T-helper 22 cell (primary cell): ENCODE data around the gene TBL1XR1.
"Not testable (repeated sequence)": the region's sequence is repeated elsewhere in the genome, so short reads cannot be mapped to it uniquely, and the experiment has no call there.

Source experiments
- DNase-seq: peaks from one replicate; pipeline ENCODE4 v3.0.0-alpha.2; 2020; ENCODE audit warnings: low read depth

The TBL1XR1 gene

DNA sequence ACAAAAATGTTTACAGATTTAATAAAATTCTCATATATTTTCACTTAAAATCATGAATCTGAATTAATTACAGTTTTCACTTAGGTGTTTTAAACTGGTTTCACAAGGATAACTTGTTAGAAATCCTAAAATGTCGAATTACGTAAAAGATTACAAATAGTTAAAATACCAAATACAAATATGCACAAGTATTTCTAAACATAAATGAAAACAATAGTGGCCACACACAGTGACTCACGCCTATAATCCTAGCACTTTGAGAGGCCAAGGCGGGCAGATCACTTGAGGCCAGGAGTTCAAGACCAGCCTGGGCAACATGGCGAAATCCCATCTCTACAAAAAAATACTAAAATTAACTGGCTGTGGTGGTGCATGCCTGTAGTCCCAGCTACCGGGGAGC lies 10.9 kb upstream of the TBL1XR1 start:
- no peak for DNase-seq

DNA sequence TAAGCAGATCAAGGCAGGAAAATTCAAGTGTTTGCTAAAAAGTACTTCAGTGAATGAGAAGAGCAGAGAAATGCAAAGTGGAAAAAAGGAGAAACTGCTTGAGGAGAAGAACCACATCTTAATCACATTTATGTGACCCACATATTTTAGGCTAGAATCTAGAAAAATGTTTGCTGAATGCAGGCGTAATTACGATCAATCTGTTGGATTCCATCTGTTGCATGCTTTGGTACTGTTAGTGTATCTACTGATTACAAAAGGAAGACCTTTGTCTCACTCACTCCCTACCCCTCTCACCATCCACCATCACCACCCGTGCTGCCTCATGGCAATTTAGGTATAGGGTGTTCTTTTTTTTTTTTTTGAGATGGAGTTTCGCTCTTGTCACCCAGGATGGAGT lies 9.7 kb upstream of the TBL1XR1 start:
- DNase-seq = no peak

DNA sequence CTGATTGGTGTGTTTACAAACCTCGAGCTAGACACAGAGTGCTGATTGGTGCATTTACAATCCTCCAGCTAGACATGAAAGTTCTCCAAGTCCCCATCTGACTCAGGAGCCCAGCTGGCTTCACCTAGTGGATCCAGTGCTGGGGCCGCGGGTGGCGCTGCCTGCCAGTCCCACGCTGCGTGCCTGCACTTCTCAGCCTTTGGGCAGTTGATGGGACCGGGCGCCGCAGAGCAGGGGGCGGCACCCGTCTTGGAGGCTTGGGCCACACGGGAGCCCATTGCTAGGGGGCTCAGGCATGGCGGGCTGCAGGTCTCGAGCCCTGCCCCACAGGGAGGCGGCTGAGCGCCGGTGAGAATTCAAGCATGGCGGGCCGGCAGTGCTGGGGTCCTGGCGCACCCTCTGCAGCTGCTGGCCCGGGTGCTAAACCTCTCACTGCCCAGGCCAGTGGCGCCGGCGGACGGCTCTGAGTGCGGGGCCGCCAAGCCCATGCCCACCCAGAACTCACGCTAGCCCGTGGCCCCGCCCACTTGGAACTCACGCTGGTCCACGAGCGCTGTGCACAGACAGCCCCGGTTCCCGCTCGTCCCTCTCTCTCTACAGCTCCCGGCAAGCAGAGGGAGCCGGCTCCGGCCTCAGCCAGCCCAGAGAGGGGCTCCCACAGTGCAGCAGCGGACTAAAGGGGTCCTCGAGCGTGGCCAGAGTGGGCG lies 6.6 kb upstream of the TBL1XR1 start:
- no peak for DNase-seq

DNA sequence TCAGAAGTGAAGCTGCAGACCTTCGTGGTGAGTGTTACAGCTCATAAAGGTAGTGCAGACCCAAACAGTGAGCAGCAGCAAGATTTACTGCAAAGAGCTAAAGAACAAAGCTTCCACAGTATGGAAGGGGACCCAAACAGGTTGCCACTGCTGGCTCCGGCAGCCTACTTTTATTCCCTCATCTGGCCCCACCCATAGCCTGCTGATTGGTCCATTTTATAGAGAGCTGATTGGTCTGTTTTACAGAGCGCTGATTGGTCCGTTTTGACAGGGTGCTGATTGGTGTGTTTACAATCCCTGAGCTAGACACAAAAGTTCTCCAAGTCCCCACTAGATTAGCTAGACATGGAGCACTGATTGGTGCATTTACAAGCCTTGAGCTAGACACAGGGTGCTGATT lies 5.7 kb upstream of the TBL1XR1 start:
- DNase-seq = not testable (repeated sequence)

DNA sequence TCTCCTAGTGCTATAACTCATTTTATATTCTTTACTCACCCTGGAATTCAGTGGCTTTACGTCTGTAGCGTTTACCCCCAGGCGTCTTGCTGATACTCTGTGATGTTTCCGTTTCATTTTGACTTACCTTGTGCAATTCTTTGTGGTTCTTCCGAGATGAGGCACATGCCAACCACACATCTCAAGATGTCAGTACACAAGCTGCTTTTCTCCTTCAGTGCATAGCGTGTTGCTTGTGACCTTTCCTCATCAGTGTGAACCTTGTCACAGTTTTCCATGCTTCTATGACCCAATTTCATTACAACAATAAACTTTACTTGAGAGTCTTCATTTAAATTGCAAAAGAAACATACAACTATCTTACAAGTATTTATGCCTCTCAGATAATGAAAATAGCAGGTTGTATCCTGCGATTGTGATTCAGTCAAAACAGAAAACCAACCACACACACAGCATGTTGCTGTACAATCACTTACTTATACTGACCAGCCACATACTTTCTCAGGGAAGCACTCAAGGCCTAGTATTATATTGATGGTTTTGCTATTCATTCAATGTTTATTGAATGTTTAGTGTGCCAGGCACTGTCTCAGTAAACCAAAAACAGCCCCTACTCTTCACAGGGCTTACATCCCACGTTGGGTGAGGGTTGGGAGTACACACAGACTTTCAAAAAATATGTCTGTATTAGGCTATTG lies 4.6 kb upstream of the TBL1XR1 start:
- DNase-seq = peak; percentile 23

DNA sequence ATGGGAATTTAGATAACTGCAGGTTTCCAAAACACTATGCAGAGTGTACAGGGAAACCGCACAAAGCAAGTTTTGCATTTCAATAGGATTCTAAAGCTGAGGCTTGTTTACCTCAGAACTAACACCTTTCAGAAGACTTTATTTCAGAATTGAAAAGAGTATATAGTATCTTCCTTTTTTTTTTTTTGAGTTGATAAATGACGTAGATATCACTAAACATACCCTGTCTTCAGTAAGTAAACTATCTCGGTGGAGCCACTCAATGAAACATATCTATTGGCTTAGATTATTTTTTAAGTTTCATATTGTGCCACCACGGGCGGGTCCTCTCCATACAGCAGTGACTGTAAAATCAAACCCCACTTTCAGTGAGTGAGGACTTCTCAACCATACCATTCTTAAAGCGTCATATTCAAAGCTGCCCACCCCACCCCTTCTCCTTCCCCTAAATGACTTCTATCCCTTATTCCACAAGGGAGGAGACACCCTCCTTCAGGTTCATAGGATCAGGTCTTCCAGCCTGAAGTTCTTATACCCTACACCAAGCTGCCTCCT lies 2.0 kb upstream of the TBL1XR1 start:
- DNase-seq = no peak

DNA sequence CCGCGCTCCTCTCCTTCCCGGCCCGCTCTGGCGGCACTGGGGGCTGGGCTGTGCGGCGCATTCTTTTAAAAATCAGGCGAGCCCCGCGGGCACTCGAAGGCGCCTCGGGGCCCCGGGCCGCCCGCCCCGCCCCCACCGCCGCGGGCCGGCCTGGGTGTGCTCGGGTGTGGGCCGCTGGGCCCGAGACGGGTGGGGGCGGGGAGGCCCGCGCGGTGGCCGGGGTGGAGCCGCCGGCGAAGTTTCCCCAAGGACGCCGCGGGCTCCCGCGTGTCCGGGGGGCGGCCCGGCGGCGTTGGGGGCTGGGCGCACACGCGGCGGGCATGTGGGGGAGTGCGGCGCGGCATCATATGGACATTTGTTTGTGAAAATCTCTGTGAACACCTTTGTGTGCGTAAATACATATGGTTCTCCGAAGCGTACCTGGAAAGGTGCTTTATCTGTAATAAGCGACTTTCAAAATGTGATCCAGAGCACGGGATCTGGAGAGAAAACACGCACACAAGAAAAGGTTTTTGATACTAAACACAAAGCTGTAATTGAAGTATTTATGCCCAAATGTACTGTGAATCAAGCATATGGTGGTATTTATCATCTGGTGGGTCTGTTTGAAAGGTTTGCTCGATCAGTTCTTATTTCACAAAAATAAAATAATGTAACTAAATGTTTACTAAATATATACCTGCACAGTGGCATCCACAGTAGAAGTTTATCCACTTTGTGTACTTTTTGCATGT lies 612 bp upstream of the TBL1XR1 start:
- DNase-seq = no peak

DNA sequence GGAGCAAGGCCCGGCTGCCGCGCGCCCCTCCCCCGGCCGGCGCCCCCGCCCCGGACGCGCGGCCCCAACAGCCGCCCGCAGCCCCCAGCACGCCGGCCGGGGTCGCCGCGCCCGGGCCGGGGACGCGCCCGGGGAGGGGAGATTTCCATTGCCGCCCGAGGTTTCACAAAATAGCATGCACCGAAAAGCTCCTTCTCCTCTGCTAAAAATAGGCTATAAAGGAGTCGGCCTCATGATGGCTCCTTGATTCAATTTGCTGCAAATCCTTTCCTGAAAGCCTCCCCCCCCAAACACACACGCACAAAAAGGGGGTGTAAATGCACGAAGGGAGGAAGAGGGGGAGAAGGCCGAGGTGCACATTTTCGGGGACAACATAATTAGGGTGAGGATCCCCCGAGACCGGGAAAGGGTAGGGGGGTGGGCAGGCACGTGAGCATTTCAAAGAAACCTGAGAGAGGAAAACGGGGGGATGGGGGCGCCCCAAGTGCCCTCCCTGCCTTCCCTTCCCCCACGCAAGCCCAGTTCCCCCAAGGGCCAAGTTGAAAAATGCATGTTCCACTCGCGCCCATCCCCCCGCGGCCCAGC lies 734 bp downstream of the TBL1XR1 start:
- DNase-seq = peak; percentile 26

DNA sequence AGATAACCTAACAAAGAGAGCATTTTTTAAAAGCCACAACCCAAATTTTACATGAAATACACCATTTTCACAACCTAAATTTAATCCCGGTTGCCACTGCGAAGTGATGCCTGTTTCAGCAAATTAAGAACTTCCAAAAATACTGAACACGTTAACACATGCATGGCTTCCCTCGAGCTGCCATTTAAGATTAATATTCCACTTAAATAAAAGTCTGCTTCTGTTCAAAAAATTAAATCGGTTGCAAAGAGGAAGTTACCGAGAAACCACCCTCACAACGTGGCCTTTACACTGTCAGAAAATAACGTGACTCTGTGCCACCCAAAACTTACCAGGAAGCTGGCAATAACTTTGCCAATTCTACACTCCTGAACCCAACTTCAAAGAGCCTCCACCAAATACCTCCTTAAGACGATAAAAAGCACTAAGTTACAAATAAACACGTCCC lies 1.2 kb downstream of the TBL1XR1 start:
- no peak for DNase-seq

DNA sequence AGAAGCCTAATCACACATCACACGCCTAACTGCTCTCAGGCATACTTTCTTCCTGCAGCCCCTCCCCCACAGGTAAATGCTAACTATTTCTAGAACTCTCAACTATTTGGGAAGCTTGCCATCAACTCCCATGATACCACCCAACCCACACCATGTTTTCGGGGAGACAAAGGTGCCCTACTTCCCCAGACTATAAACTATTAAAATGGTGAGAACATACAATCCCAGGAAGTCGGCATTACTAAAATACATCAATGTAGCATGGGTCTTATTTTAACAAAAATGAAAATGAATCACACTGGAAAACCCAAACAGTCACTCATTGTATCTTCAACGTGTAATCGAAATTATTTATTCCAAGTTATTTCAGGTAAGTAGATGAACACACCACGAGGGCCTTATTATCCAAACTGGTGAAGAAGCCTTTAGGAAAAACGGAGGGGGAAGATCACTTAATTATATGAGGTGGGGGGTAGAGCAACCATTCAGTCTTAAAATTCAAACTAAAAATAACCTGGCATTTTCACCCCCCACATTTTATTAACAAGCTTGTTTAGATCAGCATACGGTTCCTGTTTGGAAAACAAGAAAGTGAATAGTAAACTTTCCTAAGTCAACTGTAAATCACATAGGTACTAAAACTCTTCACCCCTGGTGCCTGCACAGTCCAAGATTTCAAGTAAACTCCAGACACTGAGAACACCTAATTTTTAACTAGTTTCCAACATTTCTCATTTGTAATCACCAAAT lies 1.9 kb downstream of the TBL1XR1 start:
- no peak for DNase-seq

DNA sequence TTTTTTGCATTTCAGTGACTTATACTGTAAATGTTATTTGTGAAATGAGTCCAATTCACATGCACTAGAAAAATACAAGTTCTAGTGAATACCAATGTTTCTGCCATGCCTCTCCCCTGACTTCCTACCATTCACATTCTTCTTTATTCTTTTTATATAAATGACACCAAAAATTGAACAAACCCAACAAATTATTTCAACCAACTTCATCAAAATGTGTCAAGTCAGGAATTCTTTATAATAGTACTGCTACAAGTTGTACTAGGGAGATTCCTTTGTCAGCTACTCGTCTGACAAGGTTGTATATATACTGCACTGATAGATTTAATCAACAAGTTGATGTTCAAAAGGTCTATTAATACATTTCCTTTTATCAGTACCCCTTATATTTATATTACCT lies 3.0 kb downstream of the TBL1XR1 start:
- DNase-seq = no peak

DNA sequence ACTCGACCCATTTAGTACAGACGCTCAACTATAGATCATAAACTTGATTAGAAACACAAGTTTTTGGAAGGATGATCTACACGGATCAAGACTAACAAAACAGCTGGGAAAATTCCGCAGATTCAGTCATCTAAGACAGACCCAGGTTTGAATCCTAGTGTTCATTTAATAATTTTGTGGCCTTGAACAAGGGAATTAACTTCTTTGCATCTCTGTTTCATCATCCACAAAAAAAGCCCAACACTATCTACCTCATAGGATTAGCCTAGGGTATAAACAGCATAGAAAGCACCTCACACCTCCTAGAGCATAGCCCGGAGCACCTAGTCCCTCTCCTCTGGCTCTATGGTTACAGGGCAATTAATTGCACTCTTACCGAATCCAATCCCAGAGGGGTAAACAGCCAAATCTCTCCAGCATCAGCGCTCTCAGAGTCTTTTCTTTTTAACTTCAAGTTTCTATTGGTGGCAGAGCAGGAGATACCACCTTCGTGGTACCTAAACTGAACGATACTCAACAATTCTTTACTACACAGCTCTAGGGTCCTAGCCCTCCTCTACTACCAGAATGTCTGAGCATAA lies 3.5 kb downstream of the TBL1XR1 start:
- no peak for DNase-seq

DNA sequence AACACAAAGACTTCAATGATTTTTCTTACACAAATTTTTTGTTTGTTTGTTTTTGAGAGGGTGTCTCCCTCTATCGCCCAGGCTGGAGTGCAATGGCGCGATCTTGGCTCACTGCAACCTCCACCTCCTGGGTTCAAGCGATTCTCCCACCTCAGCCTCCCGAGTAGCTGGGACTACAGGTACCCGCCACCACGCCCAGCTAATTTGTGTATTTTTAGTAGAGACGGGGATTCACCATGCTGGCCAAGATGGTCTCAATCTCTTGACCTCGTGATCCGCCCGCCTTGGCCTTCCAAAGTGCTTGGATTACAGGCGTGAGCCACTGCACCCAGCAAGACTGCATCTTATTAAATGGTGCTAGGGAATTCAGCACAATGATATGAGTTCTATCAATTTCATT lies 4.0 kb downstream of the TBL1XR1 start:
- DNase-seq = not testable (repeated sequence)

DNA sequence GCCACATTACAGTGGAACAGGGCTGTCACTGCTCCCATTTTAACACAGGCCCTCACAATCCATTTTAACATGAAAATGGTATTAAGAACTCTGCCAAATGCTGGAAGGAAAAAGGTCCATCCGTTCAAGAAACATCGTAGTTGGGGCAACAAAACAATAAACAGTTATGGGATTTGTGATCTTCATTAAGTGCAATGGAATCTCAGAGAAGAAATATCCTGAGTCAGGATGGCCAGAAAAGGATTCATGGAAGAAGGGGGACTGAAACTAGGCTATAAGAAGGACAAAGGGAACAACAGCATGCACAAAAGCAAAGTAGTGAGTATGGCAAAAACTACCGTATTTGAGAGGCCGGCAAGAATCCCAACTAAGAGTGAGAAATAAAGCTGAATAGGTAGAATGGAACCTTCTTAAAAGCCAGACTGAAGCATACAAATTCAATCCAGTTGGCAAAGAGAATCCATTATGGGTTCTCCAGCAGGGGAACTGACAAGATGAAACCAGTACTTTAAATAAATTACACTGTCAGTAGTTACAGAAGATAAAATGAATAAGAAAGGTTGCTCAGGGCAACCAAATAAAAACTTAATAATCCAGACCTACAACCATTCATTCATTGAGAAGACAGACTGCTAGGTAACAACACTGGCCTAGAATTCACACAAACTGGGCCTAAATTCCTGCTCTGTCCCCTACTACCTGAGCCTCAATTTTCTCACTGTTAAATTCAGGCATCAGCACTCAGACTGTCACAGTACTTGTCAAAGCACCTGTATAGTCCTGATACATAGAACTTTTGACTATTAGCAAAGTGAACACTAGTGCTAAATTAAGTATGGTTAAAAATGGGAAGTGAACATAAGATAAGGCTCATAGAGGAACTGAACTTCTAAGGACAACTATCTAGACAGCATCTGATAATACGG lies 6.3 kb downstream of the TBL1XR1 start:
- no peak for DNase-seq

DNA sequence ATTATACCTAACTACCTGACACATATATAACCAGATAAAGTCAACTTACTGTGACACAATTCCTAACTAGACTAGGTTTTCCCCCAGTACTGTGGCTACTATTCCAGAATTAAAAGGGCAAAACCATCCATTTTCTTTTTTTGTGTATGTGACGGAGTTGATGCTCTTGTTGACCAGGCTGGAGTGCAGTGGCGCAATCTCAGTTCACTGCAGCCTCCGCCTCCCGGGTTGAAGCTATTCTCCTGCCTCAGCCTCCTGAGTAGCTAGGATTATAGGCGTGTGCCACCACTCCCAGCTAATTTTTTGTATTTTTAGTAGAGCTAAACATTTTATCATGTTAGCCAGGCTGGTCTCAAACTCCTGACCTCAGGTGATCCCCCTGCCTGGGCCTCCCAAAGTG lies 7.1 kb downstream of the TBL1XR1 start:
- DNase-seq = not testable (repeated sequence)

DNA sequence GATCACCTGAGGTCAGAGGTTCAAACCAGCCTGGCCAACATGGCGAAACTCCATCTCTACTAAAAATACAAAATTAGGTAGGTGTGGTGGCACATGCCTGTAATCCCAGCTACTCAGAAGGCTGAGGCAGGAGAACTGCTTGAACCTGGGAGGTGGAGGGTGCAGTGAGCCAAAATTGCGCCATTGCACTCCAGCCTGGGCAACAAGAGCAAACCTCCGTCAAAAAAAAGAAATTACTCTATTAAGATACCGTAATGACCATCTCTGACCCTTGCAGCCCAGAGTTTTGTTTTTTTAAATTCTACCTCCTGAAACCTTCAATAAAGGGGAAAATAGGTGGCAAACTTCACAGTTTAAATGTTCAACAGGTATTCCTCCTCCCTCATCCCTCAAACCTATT lies 9.0 kb downstream of the TBL1XR1 start:
- DNase-seq = not testable (repeated sequence)

DNA sequence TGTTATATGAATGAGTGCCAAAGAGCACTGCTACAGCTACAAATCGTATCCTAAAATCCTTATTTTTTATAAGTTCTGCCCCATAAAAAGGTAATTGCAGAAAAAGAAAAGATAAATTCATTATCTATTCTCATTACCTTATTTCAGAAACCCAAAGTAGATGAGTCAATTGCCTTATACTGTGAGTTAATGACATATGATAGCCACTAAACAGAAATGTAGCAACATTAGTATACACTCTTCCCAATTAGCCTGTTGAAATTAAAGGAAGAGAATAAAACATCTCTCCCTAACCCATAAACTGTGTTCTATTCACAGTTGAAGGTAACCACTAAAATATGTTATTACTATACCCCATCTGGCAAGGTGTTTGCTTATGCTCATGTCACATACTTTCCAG lies 11.0 kb downstream of the TBL1XR1 start:
- DNase-seq = no peak

DNA sequence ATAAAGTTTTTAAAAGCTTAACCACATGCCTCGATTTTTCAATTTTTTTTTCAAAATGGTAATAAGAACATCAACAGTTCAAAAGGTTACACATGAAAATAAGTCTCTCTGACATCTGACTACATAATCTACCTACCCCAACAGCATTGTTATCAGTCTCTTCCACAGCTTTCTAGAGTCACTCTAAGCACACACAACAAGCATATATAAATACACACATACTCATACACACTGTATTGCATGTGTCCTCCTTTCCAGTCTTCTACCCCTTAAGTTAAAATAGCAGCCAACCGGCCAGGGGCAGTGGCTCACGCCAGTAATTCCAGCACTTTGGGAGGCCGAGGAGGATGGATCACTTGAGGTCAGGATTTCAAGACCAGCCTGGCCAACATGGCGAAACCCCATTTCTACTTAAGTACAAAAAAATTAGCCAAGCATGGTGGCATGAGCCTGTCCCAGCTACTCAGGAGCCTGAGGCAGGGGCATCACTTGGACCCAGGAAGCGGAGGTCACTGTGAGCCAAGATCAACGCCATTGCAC lies 12.2 kb downstream of the TBL1XR1 start:
- no peak for DNase-seq

DNA sequence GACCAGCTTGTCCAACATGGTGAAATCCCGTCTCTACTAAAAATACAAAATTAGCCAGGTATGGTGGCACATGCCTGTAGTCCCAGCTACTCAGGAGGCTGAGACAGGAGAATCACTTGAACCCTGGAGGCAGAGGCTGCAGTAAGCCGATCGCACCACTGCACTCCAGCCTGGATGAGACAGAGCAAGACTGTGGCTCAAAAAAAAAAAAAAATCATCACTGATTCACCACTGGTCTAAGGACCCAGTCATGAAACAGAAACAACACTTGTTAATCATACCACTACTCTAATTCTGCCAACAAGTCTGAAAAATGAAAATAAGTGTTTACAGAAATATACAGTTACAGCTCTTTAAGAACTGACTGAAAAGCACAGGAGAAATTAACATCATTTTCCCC lies 12.7 kb downstream of the TBL1XR1 start:
- not testable (repeated sequence) for DNase-seq

DNA sequence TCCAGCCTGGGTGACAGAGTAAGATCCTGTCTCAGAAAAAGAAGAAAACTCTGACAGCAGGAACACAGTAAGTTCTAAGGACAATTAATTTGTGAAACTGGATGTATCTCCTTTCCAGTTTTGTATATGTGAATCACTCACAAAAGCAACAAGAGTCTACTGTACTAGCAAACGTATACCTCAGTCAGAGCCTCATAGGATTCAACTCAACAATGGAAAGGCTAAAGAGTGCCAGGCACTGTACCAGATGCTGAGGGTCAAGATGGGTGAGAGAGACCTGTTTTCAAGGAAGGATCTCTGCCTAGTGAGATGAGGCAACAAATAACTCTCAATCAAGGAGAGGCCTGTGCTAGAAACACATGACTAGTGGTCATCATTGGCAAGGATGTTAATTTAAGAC lies 14.9 kb downstream of the TBL1XR1 start:
- DNase-seq = no peak
